GM12891 (cell line): Measurements from ENCODE around the gene DNMT1.

Experiments used
- POLR2AphosphoS5 ChIP-seq: IDR thresholded peaks from 2 replicates; pipeline ENCODE4 v1.6.1; 2011; ENCODE audit warnings: low read depth, low read length, control low read depth
- SPI1 ChIP-seq: IDR thresholded peaks from 2 replicates; pipeline ENCODE4 v1.6.1; 2011; ENCODE audit warnings: low read depth, low read length, control low read depth
- TAF1 ChIP-seq: IDR thresholded peaks from 2 replicates; pipeline ENCODE4 v1.6.1; 2011; ENCODE audit warnings: low read depth, low read length, control low read depth

DNA sequence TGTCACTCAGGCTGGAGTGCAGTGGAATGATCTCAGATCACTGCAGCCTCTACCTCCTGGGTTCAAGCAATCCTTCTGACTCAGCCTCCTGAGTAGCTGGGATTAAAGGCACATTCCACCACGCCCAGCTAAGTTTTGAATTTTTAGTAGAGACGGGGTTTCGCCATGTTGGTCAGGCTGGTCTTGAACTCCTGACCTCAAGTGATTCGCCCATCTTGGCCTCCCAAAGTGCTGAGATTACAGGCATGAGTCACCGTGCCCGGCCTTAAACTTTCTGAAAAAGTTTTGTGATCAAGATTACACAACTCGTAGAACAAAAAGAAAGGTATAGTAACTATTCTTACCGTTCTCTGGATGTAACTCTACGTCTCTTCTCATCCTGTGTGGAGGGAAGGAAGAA is 21.2 kb downstream of the DNMT1 start:
- no peak for TF ChIP-seq SPI1
- TF ChIP-seq TAF1 = no peak
- TF ChIP-seq POLR2AphosphoS5 = no peak
